SU-DHL-6 (cell line): ENCODE data around the gene UNC119B.

Source experiments
- H2AFZ ChIP-seq: fragments of 200-600 bp; sonication (generic); 2 replicates; pipeline ENCODE4 v1.6.1; 2014; ENCODE audit warnings: low read depth, mild to moderate bottlenecking, moderate library complexity, mixed read lengths, antibody characterized with exemption, low read length; ENCODE audit not compliant: severe bottlenecking
- H3F3A ChIP-seq: fragments of 200-600 bp; shearing (Covaris generic); 2 replicates; pipeline ENCODE4 v1.6.0; 2016; ENCODE audit warnings: antibody characterized with exemption, mild to moderate bottlenecking; ENCODE audit not compliant: insufficient read depth
- H3K27ac ChIP-seq: fragments of 200-600 bp; sonication (generic); 2 replicates; pipeline ENCODE4 v1.5.1; 2016; ENCODE audit warnings: low read depth, mild to moderate bottlenecking, low read length, moderate library complexity, mixed read lengths
- H3K27me3 ChIP-seq: fragments of 200-600 bp; sonication (generic), shearing (Covaris generic); 2 replicates; pipeline ENCODE4 v1.6.0; 2014; ENCODE audit warnings: mild to moderate bottlenecking, low read length
- H3K36me3 ChIP-seq: fragments of 200-600 bp; sonication (generic); 2 replicates; pipeline ENCODE4 v1.6.1; 2014; ENCODE audit warnings: mild to moderate bottlenecking, low read length, mixed read lengths
- H3K4me2 ChIP-seq: fragments of 300-600, 200-600 bp; shearing (Covaris generic), sonication (generic); 2 replicates; pipeline ENCODE4 v1.6.0; 2014; ENCODE audit warnings: low read length, low read depth, mild to moderate bottlenecking; ENCODE audit not compliant: poor library complexity, severe bottlenecking
- H3K4me3 ChIP-seq: fragments of 200-600 bp; sonication (generic); 2 replicates; pipeline ENCODE4 v1.5.1; 2014; ENCODE audit warnings: antibody characterized with exemption, low read length, mild to moderate bottlenecking, mixed read lengths; ENCODE audit not compliant: insufficient read depth, poor library complexity, severe bottlenecking
- H3K79me2 ChIP-seq: fragments of 200-600 bp; sonication (generic); 2 replicates; pipeline ENCODE4 v1.6.1; 2014; ENCODE audit warnings: mild to moderate bottlenecking, low read length, moderate library complexity; ENCODE audit not compliant: insufficient read depth
- H3K9ac ChIP-seq: fragments of 200-600 bp; sonication (generic); 2 replicates; pipeline ENCODE4 v1.7.0; 2014; ENCODE audit warnings: mild to moderate bottlenecking, low read length
- H3K9me2 ChIP-seq: fragments of 200-600 bp; sonication (generic); replicated peaks from 2 replicates; pipeline ENCODE4 v1.6.1; 2014; ENCODE audit warnings: low read length; ENCODE audit not compliant: insufficient read depth
- H3K9me3 ChIP-seq: fragments of 200-600 bp; sonication (generic); 2 replicates; pipeline ENCODE4 v1.6.1; 2014; ENCODE audit warnings: low read length, mixed read lengths; ENCODE audit not compliant: insufficient read depth
- H4K20me1 ChIP-seq: fragments of 200-600 bp; sonication (generic); 2 replicates; pipeline ENCODE4 v1.6.1; 2014; ENCODE audit warnings: low read depth, mild to moderate bottlenecking, antibody characterized with exemption, low read length, moderate library complexity, mixed read lengths
- CTCF ChIP-seq: fragments of 200-600 bp; sonication (generic); IDR thresholded peaks from one replicate; pipeline ENCODE4 v1.5.1; 2017; ENCODE audit warnings: antibody characterized with exemption, mild to moderate bottlenecking, low read length, moderate library complexity; ENCODE audit not compliant: insufficient read depth, poor library complexity, severe bottlenecking
- EZH2phosphoT487 ChIP-seq: fragments of 200-600 bp; sonication (generic), shearing (Covaris generic); conservative IDR thresholded peaks from 2 replicates; pipeline ENCODE4 v1.6.1; 2018; ENCODE audit warnings: mild to moderate bottlenecking, antibody characterized with exemption, low read length, moderate library complexity, mixed read lengths

Gene UNC119B

GRCh38 chr12:120722784-120723183 lies 12.5 kb downstream of the UNC119B start:
- H3K4me2 ChIP-seq = no peak overlapping the region
- no peaks in the 10 kb centered on the region for H3K9me2 ChIP-seq
- no peaks in the 10 kb centered on the region for H3K79me2 ChIP-seq
- H3K9ac ChIP-seq = no peak overlapping the region
- H3K36me3 ChIP-seq = no peaks in the 10 kb centered on the region; the same call in 1 of the 2 replicates
- no peak for TF ChIP-seq CTCF
- no peak for TF ChIP-seq EZH2phosphoT487
- H3K4me3 ChIP-seq = no peak overlapping the region
- H3K27ac ChIP-seq = no peak overlapping the region
- H3K9me3 ChIP-seq = no peaks in the 10 kb centered on the region
- no peak overlapping the region for H2AFZ ChIP-seq
- no peaks in the 10 kb centered on the region for H3F3A ChIP-seq
- no peaks in the 10 kb centered on the region for H4K20me1 ChIP-seq
- no peaks in the 10 kb centered on the region for H3K27me3 ChIP-seq

DNA sequence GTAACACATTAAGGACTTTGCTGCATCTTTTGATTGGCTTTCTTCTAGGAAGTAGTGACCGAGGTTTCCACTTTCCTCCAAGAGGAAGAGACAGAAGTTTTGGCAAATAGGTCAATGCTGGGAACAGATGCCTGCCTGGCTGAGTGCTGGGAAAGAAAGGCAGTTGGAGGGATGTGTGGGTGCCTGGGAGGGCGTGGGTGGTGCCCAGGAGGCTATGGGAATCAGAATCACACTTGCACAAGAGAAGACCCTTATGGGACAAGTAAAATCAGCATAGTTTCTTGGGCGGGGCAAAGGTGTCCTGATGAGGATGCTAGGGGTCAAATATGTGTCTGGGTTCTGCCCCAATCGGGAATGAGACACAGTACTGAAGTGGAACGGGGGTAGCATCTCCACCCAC lies 14.5 kb downstream of the UNC119B start:
- Histone ChIP-seq H3K27me3 (no peaks in the 10 kb centered on the region), H3K9ac (no peak overlapping the region), H4K20me1 (no peaks in the 10 kb centered on the region), H2AFZ (no peak overlapping the region), H3K36me3 (no peaks in the 10 kb centered on the region; the same call in 1 of the 2 replicates), H3K9me3 (no peaks in the 10 kb centered on the region), H3K4me3 (no peak overlapping the region), H3F3A (no peaks in the 10 kb centered on the region), H3K9me2 (no peaks in the 10 kb centered on the region), H3K27ac (no peak overlapping the region), H3K4me2 (no peak overlapping the region), H3K79me2 (no peaks in the 10 kb centered on the region)
- TF ChIP-seq CTCF = no peak
- TF ChIP-seq EZH2phosphoT487 = no peak

DNA sequence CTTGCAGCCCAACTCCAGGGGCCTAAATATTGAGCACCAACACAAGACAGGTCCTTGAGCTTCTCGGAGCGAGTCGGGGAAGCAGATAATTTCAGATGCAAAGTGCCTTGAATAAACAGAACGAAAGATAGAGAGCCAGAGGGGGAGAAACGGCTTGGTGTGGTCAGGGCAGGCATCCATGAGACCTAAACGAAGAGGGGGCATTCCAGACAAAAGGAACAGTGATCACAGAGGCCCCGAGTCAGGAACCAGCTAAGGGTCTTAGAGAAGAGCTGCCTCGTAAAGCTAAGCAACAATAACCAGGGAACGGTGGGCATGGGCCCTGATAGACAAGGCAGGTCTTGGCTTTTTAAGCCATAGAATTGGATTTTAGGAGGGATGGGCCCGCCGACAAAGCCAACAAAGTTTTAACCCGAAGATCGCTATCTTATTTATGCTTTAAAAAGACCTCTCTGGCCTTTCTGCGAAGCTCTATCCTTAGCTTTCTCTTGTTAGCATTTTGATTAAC lies 14.9 kb downstream of the UNC119B start:
- Histone ChIP-seq H3K9me3 (no peaks in the 10 kb centered on the region), H3K4me2 (peak overlapping the region; percentile 57), H4K20me1 (no peaks in the 10 kb centered on the region), H3K36me3 (no peaks in the 10 kb centered on the region; the same call in 1 of the 2 replicates), H3K79me2 (no peaks in the 10 kb centered on the region), H3K9ac (peak overlapping the region; percentile 46; the same call in 1 of the 2 replicates), H3K9me2 (no peaks in the 10 kb centered on the region), H2AFZ (no peak overlapping the region), H3K27ac (no peak overlapping the region), H3K27me3 (no peaks in the 10 kb centered on the region), H3K4me3 (peak overlapping the region; percentile 44), H3F3A (no peaks in the 10 kb centered on the region)
- no peak for TF ChIP-seq CTCF
- TF ChIP-seq EZH2phosphoT487 = no peak
